ENCODE measurements around the gene ENTPD2. TPM values are rescaled to one million over a fixed set of nuclear protein-coding genes. Genes with fewer than 3 reads are reported as not detected.

ENTPD2 gene
- total and polyA plus RNA-seq, 10 of the 15 experiments (the other 5 are each of a cell fraction or from before 2014, with no cell fraction given) = 0.15 to 1.8 (median 0.65) TPM; not detected in 2

GRCh38 chr9:137095664-137096517 lies 42.0 kb upstream of the ENTPD2 start (continued):
- TF ChIP-seq CHD4 (IDR thresholded peaks at IDR 0.05) (no peak), CEBPZ (IDR thresholded peaks at IDR 0.05; ENCODE audit: low read depth, low read length) (no peak), TCF7 (IDR thresholded peaks at IDR 0.05; ENCODE audit: borderline replicate concordance) (no peak; the same call in 1 of the 2 replicates), BCL11A (IDR thresholded peaks at IDR 0.05; ENCODE audit: low read depth, low read length) (peak; percentile 69), RAD21 (IDR thresholded peaks at IDR 0.05; ENCODE audit: insufficient read depth, low read depth, low read length) (no peak), MXI1 (IDR thresholded peaks at IDR 0.05; ENCODE audit: low read depth, low read length) (peak; percentile 68), BHLHE40 (IDR thresholded peaks at IDR 0.05; ENCODE audit: borderline replicate concordance in 1 of 2, low read depth in 2 of 2, low read length in 1 of 2) (peak in 1 of 2 experiments; percentile 68; a peak in 1 of 4 replicates), SMAD1 (IDR thresholded peaks at IDR 0.05; ENCODE audit: low read depth, partially characterized antibody) (no peak), KAT2A (conservative IDR thresholded peaks at IDR 0.05; ENCODE audit: control insufficient read depth, low read depth, low read length) (no peak), PAX8 (IDR thresholded peaks at IDR 0.05) (no peak), BACH1 (IDR thresholded peaks at IDR 0.05; ENCODE audit: borderline replicate concordance) (peak; percentile 24; the same call in 1 of the 2 replicates), MEF2A (IDR thresholded peaks at IDR 0.05; ENCODE audit: insufficient read depth, low read depth, low read length) (peak; percentile 25; the same call in 1 of the 2 replicates), TARDBP (IDR thresholded peaks at IDR 0.05; ENCODE audit: borderline replicate concordance) (no peak), PAX5 (IDR thresholded peaks at IDR 0.05; ENCODE audit: borderline replicate concordance, low read depth, low read length) (peak; percentile 71; the same call in 1 of the 2 replicates), EED (IDR thresholded peaks at IDR 0.05; ENCODE audit: low read depth) (peak; percentile 71), ELK1 (IDR thresholded peaks at IDR 0.05; ENCODE audit: low read depth, low read length) (no peak), ASH2L (IDR thresholded peaks at IDR 0.05; ENCODE audit: borderline replicate concordance, low read depth) (no peak), SPI1 (IDR thresholded peaks at IDR 0.05; ENCODE audit: borderline replicate concordance, insufficient read depth, low read depth, low read length) (peak; percentile 70; the same call in 1 of the 2 replicates), PKNOX1 (IDR thresholded peaks at IDR 0.05) (peak; percentile 24; the same call in 1 of the 2 replicates), RAD51 (IDR thresholded peaks at IDR 0.05) (peak; percentile 35; the same call in 1 of the 2 replicates), ATF2 (IDR thresholded peaks at IDR 0.05; ENCODE audit: low read length) (no peak; the same call in 1 of the 2 replicates), STAT3 (IDR thresholded peaks at IDR 0.05; ENCODE audit: low read depth, low read length) (no peak), NFXL1 (IDR thresholded peaks at IDR 0.05; ENCODE audit: borderline replicate concordance) (no peak), ESRRA (IDR thresholded peaks at IDR 0.05; ENCODE audit: low read length) (no peak)
